Fibroblast of the aortic adventitia (primary cell): ENCODE measurements around the gene DLGAP1. TPM values are rescaled to one million over a fixed set of nuclear protein-coding genes. Genes with fewer than 3 reads are reported as not detected.

Experiments used
- DNase-seq: peaks from one replicate; pipeline ENCODE4 v3.0.0-alpha.2; 2010; ENCODE audit warnings: low read depth
- H3K4me3 ChIP-seq: 2 replicates; pipeline ENCODE4 v1.5.1; 2011; ENCODE audit warnings: low read depth, mild to moderate bottlenecking, control low read depth, low read length, moderate library complexity
- CTCF ChIP-seq: IDR thresholded peaks from 2 replicates; pipeline ENCODE4 v1.5.1; 2011; ENCODE audit warnings: mild to moderate bottlenecking, low read length, control low read depth, inconsistent platforms; ENCODE audit not compliant: insufficient read depth
- total RNA-seq: library from RNA; depleted of rRNA; stranded (reverse); fragments of >200 nt; gene quantifications from 2 replicates; pipeline ENCODE4 v1.2.3, GENCODE V29; 2012; ENCODE audit warnings: low replicate concordance

Gene DLGAP1
- total RNA-seq, 1 donor: 1.4 TPM

- DNase-seq: no peak
- no peak overlapping the region for H3K4me3 ChIP-seq
- TF ChIP-seq CTCF: no peak
Measured at GRCh38 chr18:3495691-3496430, 959.2 kb downstream of the DLGAP1 start.

GRCh38 chr18:3494569-3494968 lies 960.5 kb downstream of the DLGAP1 start:
- TF ChIP-seq CTCF: no peak
- H3K4me3 ChIP-seq: no peak overlapping the region

GRCh38 chr18:3494245-3494526 lies 960.9 kb downstream of the DLGAP1 start:
- H3K4me3 ChIP-seq: no peak overlapping the region
- TF ChIP-seq CTCF: no peak
- no peak for DNase-seq

More at GRCh38 chr18:3494569-3494968, 960.5 kb downstream of the DLGAP1 start:
- DNase-seq: no peak

GRCh38 chr18:3493501-3494244 lies 961.4 kb downstream of the DLGAP1 start:
- H3K4me3 ChIP-seq: no peak overlapping the region
- DNase-seq: no peak
- no peak for TF ChIP-seq CTCF

GRCh38 chr18:3492721-3493120 lies 962.4 kb downstream of the DLGAP1 start:
- no peak overlapping the region for H3K4me3 ChIP-seq
- no peak for TF ChIP-seq CTCF
- DNase-seq: no peak

- no peak overlapping the region for H3K4me3 ChIP-seq
- DNase-seq: no peak
- no peak for TF ChIP-seq CTCF
Measured at GRCh38 chr18:3491981-3492555, 963.0 kb downstream of the DLGAP1 start.
